PC-3 (cell line): ENCODE data around the gene TUBGCP5. TPM values are rescaled to one million over a fixed set of nuclear protein-coding genes. Genes with fewer than 3 reads are reported as not detected.

Source experiments
- ATAC-seq: fragments of 200-7000 bp; cut with Tn5 transposase; 2 replicates; pipeline ENCODE4 v1.9.1; 2020; ENCODE audit warnings: mild to moderate bottlenecking, moderate library complexity
- BruUV-seq: library from RNA; stranded (reverse); fragments of 400-500 nt; replicated peaks from 2 replicates; lab custom pipeline; 2021; lab: Mats Ljungman, UMichigan
- CTCF ChIA-PET: fragments of 300-600 bp; sonication (Branson Sonifier 250); formaldehyde crosslinking; loops from one replicate; lab custom pipeline; 2022; ENCODE audit warnings: antibody characterized with exemption; lab: Charles Lee
- POLR2A ChIA-PET: fragments of 300-600 bp; sonication (Branson Sonifier 250); formaldehyde crosslinking; loops from one replicate; lab custom pipeline; 2022; ENCODE audit warnings: antibody characterized with exemption; ENCODE audit not compliant: unreplicated experiment; lab: Charles Lee
- DNase-seq: peaks from one replicate; pipeline ENCODE4 v3.0.0-alpha.2; 2015
- H2AFZ ChIP-seq: fragments of 300-600 bp; sonication (generic); 2 replicates; pipeline ENCODE4 v1.6.0; 2016; ENCODE audit warnings: antibody characterized with exemption, low read length
- H3F3A ChIP-seq: fragments of 300-600 bp; sonication (generic); one replicate; pipeline ENCODE4 v1.6.0; 2017; ENCODE audit warnings: antibody characterized with exemption, low read length, control low read depth, mild to moderate bottlenecking; ENCODE audit not compliant: unreplicated experiment
- H3K27ac ChIP-seq: fragments of 300-600 bp; sonication (generic); 2 replicates; pipeline ENCODE4 v1.5.1; 2016; ENCODE audit warnings: mild to moderate bottlenecking, low read length
- H3K27me3 ChIP-seq: fragments of 300-600 bp; sonication (generic); 2 replicates; pipeline ENCODE4 v1.6.1; 2016; ENCODE audit warnings: low read length, mixed read lengths
- H3K36me3 ChIP-seq: fragments of 300-600 bp; sonication (generic); 2 replicates; pipeline ENCODE4 v1.6.1; 2016; ENCODE audit warnings: low read depth, mixed run types, low read length, mixed read lengths
- H3K4me1 ChIP-seq: fragments of 300-600 bp; sonication (generic); 2 replicates; pipeline ENCODE4 v1.5.1; 2016; ENCODE audit warnings: low read length; ENCODE audit not compliant: insufficient read depth
- H3K4me2 ChIP-seq: fragments of 300-600 bp; sonication (generic); 2 replicates; pipeline ENCODE4 v1.6.0; 2016; ENCODE audit warnings: low read length
- H3K4me3 ChIP-seq: fragments of 300-600 bp; sonication (generic); 2 replicates; pipeline ENCODE4 v1.5.1; 2016; ENCODE audit warnings: mild to moderate bottlenecking, low read length, mixed read lengths
- H3K79me2 ChIP-seq: fragments of 300-600 bp; sonication (generic); 2 replicates; pipeline ENCODE4 v1.6.1; 2017; ENCODE audit warnings: low read length, mixed read lengths
- H3K9ac ChIP-seq: fragments of 300-600 bp; sonication (generic); 2 replicates; pipeline ENCODE4 v1.6.0; 2016; ENCODE audit warnings: mild to moderate bottlenecking, low read length
- H3K9me2 ChIP-seq: fragments of 300-600 bp; sonication (generic); replicated peaks from 2 replicates; pipeline ENCODE4 v1.6.1; 2016; ENCODE audit warnings: mixed run types, low read length, mixed read lengths
- H3K9me3 ChIP-seq: fragments of 300-600 bp; sonication (generic); 2 replicates; pipeline ENCODE4 v1.6.1; 2016; ENCODE audit warnings: low read length, mixed read lengths
- H4K20me1 ChIP-seq: fragments of 300-600 bp; sonication (generic); 2 replicates; pipeline ENCODE4 v1.6.1; 2016; ENCODE audit warnings: low read length, mixed read lengths
- EZH2 ChIP-seq: fragments of 300-600 bp; sonication (generic); IDR thresholded peaks from one replicate; pipeline ENCODE4 v1.6.1; 2017; ENCODE audit warnings: antibody characterized with exemption, mild to moderate bottlenecking, low read length; ENCODE audit not compliant: unreplicated experiment
- EZH2phosphoT487 ChIP-seq: fragments of 300-600 bp; sonication (generic); IDR thresholded peaks from 2 replicates; pipeline ENCODE4 v1.6.1; 2018; ENCODE audit warnings: mild to moderate bottlenecking, antibody characterized with exemption, low read length, borderline replicate concordance
- intact Hi-C: fragments of 100-400 bp; cut with micrococcal nuclease; formaldehyde crosslinking; loops from 2 replicates; pipeline ENCODE4 v1.9.0; 2023
- total RNA-seq: library from RNA; depleted of rRNA; stranded (reverse); fragments of >200 nt; gene quantifications from 2 replicates; pipeline ENCODE4 v1.2.3, GENCODE V29; 2014
- TF ChIP-seq, protein P1 (sequence below): fragments of 300-600 bp; sonication (generic); conservative IDR thresholded peaks from 2 replicates; pipeline ENCODE4 v1.5.1; 2017; ENCODE audit warnings: antibody characterized with exemption, low read depth, mild to moderate bottlenecking, low read length

Gene TUBGCP5
- total RNA-seq, 1 experiment from 2014 or later: 33.4 TPM

DNA sequence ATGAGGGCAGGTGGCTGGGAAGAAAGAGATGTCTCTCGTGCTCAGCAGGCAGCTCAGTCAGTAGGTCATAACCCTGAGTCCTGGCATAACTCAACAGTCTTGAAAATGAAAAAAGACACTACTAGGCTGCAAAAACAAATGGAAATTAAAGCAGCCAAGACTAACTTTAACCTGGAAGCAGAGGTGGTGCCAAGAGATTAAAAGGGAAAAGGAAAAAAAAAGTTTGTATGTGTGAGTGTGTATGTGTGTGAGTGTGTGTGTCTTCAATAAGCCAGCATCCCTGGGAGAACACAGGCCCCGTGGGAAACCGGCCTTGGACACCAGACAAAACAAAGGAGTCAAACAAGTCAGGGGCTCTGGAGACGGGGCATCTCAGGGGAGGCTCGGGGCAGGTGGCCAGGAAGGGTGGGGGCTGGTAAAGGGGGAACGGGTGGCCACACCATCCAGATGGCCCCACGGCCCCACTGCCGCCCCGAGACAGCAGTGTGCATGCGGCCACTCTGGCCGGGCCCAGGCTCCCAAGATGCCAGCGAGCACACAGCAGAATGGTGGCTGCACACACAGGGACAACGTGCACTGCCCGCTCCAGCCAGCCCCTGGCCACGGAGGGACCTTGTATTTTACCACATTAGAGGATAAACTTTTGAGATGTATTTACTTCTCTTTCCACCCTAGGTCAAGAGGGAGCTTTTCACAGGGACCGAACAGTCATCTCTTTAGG is 83.0 kb downstream of the TUBGCP5 start:
- TF ChIP-seq EZH2: no peak
- TF ChIP-seq EZH2phosphoT487: no peak
- TF ChIP-seq, protein P1, sequence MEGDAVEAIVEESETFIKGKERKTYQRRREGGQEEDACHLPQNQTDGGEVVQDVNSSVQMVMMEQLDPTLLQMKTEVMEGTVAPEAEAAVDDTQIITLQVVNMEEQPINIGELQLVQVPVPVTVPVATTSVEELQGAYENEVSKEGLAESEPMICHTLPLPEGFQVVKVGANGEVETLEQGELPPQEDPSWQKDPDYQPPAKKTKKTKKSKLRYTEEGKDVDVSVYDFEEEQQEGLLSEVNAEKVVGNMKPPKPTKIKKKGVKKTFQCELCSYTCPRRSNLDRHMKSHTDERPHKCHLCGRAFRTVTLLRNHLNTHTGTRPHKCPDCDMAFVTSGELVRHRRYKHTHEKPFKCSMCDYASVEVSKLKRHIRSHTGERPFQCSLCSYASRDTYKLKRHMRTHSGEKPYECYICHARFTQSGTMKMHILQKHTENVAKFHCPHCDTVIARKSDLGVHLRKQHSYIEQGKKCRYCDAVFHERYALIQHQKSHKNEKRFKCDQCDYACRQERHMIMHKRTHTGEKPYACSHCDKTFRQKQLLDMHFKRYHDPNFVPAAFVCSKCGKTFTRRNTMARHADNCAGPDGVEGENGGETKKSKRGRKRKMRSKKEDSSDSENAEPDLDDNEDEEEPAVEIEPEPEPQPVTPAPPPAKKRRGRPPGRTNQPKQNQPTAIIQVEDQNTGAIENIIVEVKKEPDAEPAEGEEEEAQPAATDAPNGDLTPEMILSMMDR: no peak
- CTCF ChIA-PET: no interaction called here
- no peak for DNase-seq

DNA sequence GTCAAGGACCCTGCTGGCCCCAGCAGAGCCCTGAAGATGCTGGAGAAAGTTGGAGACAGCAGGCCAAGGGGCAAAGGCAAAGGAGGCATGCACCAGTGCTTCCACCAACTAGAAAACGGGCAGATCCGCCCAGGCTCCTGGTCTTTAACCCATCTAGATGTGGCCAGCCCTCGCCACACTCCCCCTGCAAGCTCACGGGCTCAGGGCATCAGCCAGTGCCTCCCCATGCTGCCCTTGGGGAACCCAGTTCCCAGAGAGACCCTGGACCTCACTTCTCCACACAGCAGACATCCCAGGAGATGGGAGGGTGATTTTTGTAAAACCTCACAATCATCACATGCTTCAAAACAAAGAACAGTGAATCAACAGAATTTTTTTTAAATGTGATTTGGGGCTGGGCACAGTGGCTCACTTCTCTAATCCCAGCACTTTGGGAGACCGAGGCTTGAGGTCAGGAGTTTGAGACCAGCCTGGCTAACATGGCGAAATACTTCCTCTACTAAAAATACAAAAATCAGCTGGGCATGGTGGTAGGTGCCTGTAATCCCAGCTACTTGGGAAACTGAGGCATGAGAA is 83.7 kb downstream of the TUBGCP5 start:
- CTCF ChIA-PET: interaction anchor here (0.5 kb wide), 1 partner anchor 27 kb away, joined by 3 read pairs; no protein-coding TSS in a partner anchor

More for the DNA sequence above, 83.0 kb downstream of the TUBGCP5 start:
- H3K27me3 ChIP-seq: no peaks in the 10 kb centered on the region
- H3K79me2 ChIP-seq: peaks cover 91% of the 10 kb centered on the region
- intact Hi-C loops: no loop called here
- no peaks in the 10 kb centered on the region for H3K4me1 ChIP-seq
- no peak overlapping the region for H3K4me2 ChIP-seq
- H3K9me2 ChIP-seq: no peaks in the 10 kb centered on the region
- no peak for ATAC-seq
- no peaks in the 10 kb centered on the region for H3K9me3 ChIP-seq
- BruUV-seq: no TSS peak
- H4K20me1 ChIP-seq: peaks cover 6% of the 10 kb centered on the region; the same call in 1 of the 2 replicates
- H3K4me3 ChIP-seq: no peak overlapping the region
- H3F3A ChIP-seq: no peaks in the 10 kb centered on the region
- H3K36me3 ChIP-seq: no peaks in the 10 kb centered on the region
- POLR2A ChIA-PET: no interaction called here
- no peak overlapping the region for H2AFZ ChIP-seq
- no peak overlapping the region for H3K9ac ChIP-seq
- no peak overlapping the region for H3K27ac ChIP-seq

More for the DNA sequence above, 83.7 kb downstream of the TUBGCP5 start:
- Histone ChIP-seq H3K9ac (no peak overlapping the region), H3K27me3 (no peaks in the 10 kb centered on the region), H3K9me2 (no peaks in the 10 kb centered on the region), H3F3A (no peaks in the 10 kb centered on the region), H3K4me1 (no peaks in the 10 kb centered on the region), H3K27ac (no peak overlapping the region), H3K36me3 (no peaks in the 10 kb centered on the region), H2AFZ (no peak overlapping the region), H3K4me3 (no peak overlapping the region), H3K9me3 (no peaks in the 10 kb centered on the region), H3K79me2 (peaks cover 93% of the 10 kb centered on the region), H3K4me2 (no peak overlapping the region), H4K20me1 (peaks cover 6% of the 10 kb centered on the region; the same call in 1 of the 2 replicates)
- POLR2A ChIA-PET: no interaction called here
- intact Hi-C loops: no loop called here
- TF ChIP-seq EZH2 (no peak), EZH2phosphoT487 (no peak)
- TF ChIP-seq, protein P1: no peak
- BruUV-seq: no TSS peak
- DNase-seq (no peak), ATAC-seq (no peak)
